Activated CD8-positive, alpha-beta memory T cell treated with anti-CD3 and anti-CD28 coated beads, Interleukin-2, amount 10 ng/mL, durations not matched to agents 7 days and 5 days (primary cell): ENCODE measurements around the gene SYNGR2. TPM values are rescaled to one million over a fixed set of nuclear protein-coding genes. Genes with fewer than 3 reads are reported as not detected.

Experiments used
- ATAC-seq: fragments of 150-1000 bp; cut with Tn5 transposase; one replicate; pipeline ENCODE4 v1.10.0; 2021; ENCODE audit warnings: moderate library complexity
- CTCF ChIA-PET: fragments of 350-600 bp; sonication (Branson Sonifier 250); formaldehyde crosslinking; loops from one replicate; lab custom pipeline; 2021; ENCODE audit warnings: antibody characterized with exemption; lab: Charles Lee
- DNase-seq: peaks from one replicate; pipeline ENCODE4 v3.0.0-alpha.2; 2020
- H3K27ac Mint-ChIP-seq: one replicate; pipeline ENCODE4 v1.8.0; 2021; ENCODE audit warnings: mild to moderate bottlenecking, mixed read lengths
- H3K27me3 Mint-ChIP-seq: one replicate; pipeline ENCODE4 v1.8.0; 2021; ENCODE audit warnings: mixed read lengths
- H3K36me3 Mint-ChIP-seq: one replicate; pipeline ENCODE4 v1.8.0; 2021; ENCODE audit warnings: mild to moderate bottlenecking, mixed read lengths
- H3K4me1 Mint-ChIP-seq: one replicate; pipeline ENCODE4 v1.8.0; 2021; ENCODE audit warnings: mixed read lengths
- H3K4me3 Mint-ChIP-seq: one replicate; pipeline ENCODE4 v1.8.0; 2021; ENCODE audit warnings: mild to moderate bottlenecking, moderate library complexity, mixed read lengths
- H3K9me3 Mint-ChIP-seq: one replicate; pipeline ENCODE4 v1.8.0; 2022; ENCODE audit warnings: low read depth, mixed read lengths
- total RNA-seq, 2 experiments: library from RNA; stranded (reverse); gene quantifications; one replicate each; pipeline ENCODE4 v1.2.3, GENCODE V29; 2021

Gene SYNGR2
- total RNA-seq, 2 experiments from 2014 or later, result 41.2 to 80.3 TPM

DNA sequence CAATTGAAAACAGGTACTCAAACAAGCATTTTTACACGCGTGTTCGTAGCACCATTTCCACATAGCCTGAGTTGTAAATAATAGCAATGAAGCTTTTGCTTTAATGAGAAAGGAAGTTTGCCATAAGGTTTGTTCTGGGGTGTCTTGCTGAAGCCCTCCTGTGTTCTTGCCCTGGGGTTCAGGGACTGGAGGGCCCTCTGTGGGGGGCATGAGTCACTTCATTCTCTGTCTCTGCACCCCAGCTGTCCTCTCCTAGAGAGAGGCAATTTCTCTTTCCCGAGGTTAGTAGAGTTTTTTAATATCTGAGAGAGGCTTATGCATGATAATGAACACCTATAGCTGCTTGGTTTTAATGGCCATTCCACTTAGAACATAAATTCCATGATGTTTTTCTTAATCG lies 28.3 kb downstream of the SYNGR2 start:
- Mint-ChIP-seq H3K27ac (no peak overlapping the region), H3K9me3 (no peaks in the 10 kb centered on the region), H3K4me1 (peaks cover 16% of the 10 kb centered on the region), H3K27me3 (no peaks in the 10 kb centered on the region), H3K4me3 (no peak overlapping the region), H3K36me3 (peaks cover 22% of the 10 kb centered on the region)
- DNase-seq (no peak), ATAC-seq (no peak)
- CTCF ChIA-PET, result interaction anchor here (1.2 kb wide), 1 partner anchor 9 kb away, joined by 4 read pairs; no protein-coding TSS in a partner anchor

GRCh38 chr17:78197147-78197832 lies 28.9 kb downstream of the SYNGR2 start:
- Mint-ChIP-seq H3K36me3 (peaks cover 22% of the 10 kb centered on the region), H3K9me3 (no peaks in the 10 kb centered on the region), H3K4me1 (peaks cover 16% of the 10 kb centered on the region), H3K27me3 (no peaks in the 10 kb centered on the region), H3K4me3 (no peak overlapping the region), H3K27ac (peak overlapping the region; percentile 63)
- no peak for DNase-seq
- ATAC-seq, result no peak
- CTCF ChIA-PET, result interaction anchor here (1.2 kb wide), 1 partner anchor 9 kb away, joined by 4 read pairs; no protein-coding TSS in a partner anchor

GRCh38 chr17:78200451-78200850 lies 32.1 kb downstream of the SYNGR2 start:
- Mint-ChIP-seq H3K4me3 (no peak overlapping the region), H3K9me3 (no peaks in the 10 kb centered on the region), H3K27me3 (no peaks in the 10 kb centered on the region), H3K4me1 (peaks cover 16% of the 10 kb centered on the region), H3K36me3 (peaks cover 16% of the 10 kb centered on the region), H3K27ac (no peak overlapping the region)
- no peak for DNase-seq
- no peak for ATAC-seq
- CTCF ChIA-PET, result interaction anchor here (0.7 to 0.8 kb wide), 2 partner anchors 15 to 115 kb away, joined by 3 read pairs; no protein-coding TSS in a partner anchor

- no peak overlapping the region for H3K4me3 Mint-ChIP-seq
- no peaks in the 10 kb centered on the region for H3K9me3 Mint-ChIP-seq
- H3K27ac Mint-ChIP-seq, result no peak overlapping the region
- CTCF ChIA-PET, result interaction anchor here (0.7 to 1.2 kb wide), 4 partner anchors 24 to 189 kb away, joined by 3 to 5 read pairs (median 4); no protein-coding TSS in a partner anchor
- H3K4me1 Mint-ChIP-seq, result peaks cover 13% of the 10 kb centered on the region
- ATAC-seq (no peak), DNase-seq (no peak)
- no peaks in the 10 kb centered on the region for H3K27me3 Mint-ChIP-seq
- H3K36me3 Mint-ChIP-seq, result peaks cover 6% of the 10 kb centered on the region
Measured at GRCh38 chr17:78202666-78203065, 34.3 kb downstream of the SYNGR2 start.

GRCh38 chr17:78204387-78205123 lies 36.2 kb downstream of the SYNGR2 start:
- Mint-ChIP-seq H3K36me3 (peaks cover 2% of the 10 kb centered on the region), H3K4me3 (no peak overlapping the region), H3K9me3 (no peaks in the 10 kb centered on the region), H3K4me1 (peaks cover 2% of the 10 kb centered on the region), H3K27me3 (no peaks in the 10 kb centered on the region), H3K27ac (no peak overlapping the region)
- CTCF ChIA-PET, result interaction anchor here (0.6 kb wide), 1 partner anchor 12 kb away, joined by 3 read pairs; no protein-coding TSS in a partner anchor
- no peak for ATAC-seq
- no peak for DNase-seq

DNA sequence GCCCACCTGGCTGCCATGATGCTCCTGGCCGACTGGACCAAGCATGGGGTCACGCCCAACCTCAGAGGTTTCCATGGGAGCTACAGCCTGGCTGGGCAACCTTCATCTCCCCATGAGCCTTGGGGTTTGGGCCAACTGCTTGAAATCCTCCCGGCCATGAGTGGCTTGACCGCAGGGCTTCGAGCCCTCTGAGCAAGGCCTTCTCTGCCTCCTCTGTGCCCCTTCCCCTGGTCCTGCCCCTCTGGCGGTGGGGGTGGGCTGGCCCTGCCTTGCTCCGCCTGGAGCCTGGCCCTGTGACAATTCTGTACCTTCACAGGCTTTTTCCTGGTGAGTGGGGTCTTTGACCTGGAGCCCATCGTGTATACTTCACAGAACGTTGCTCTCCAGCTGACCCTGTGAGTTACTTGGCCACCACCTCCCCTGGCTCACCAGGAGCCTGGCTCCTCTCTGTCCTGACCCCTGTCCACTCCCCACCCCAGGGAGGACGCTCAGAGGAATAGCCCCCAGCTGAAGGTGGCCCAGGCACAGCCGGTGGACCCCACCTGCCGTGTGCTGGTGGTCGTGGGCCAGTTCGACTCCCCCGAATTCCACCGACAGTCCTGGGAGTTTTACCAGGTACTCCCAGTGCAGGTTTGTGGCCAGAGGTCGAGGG lies 36.9 kb downstream of the SYNGR2 start:
- Mint-ChIP-seq H3K4me1 (peaks cover 2% of the 10 kb centered on the region), H3K27ac (no peak overlapping the region), H3K27me3 (no peaks in the 10 kb centered on the region), H3K4me3 (no peak overlapping the region), H3K36me3 (peaks cover 2% of the 10 kb centered on the region), H3K9me3 (no peaks in the 10 kb centered on the region)
- CTCF ChIA-PET, result interaction anchor here (0.6 kb wide), 1 partner anchor 13 kb away, joined by 3 read pairs; no protein-coding TSS in a partner anchor
- ATAC-seq (no peak), DNase-seq (no peak)

- Mint-ChIP-seq H3K36me3 (peaks cover 2% of the 10 kb centered on the region), H3K4me3 (no peak overlapping the region), H3K27ac (no peak overlapping the region), H3K27me3 (no peaks in the 10 kb centered on the region), H3K9me3 (no peaks in the 10 kb centered on the region), H3K4me1 (no peaks in the 10 kb centered on the region)
- CTCF ChIA-PET, result interaction anchor here (0.7 to 1.5 kb wide), 4 partner anchors 68 to 1853 kb away, joined by 3 to 5 read pairs (median 3); partner anchors contain the start of gene PRPSAP1
- no peak for DNase-seq
- ATAC-seq, result no peak
Measured at GRCh38 chr17:78206298-78206697, 37.9 kb downstream of the SYNGR2 start.

DNA sequence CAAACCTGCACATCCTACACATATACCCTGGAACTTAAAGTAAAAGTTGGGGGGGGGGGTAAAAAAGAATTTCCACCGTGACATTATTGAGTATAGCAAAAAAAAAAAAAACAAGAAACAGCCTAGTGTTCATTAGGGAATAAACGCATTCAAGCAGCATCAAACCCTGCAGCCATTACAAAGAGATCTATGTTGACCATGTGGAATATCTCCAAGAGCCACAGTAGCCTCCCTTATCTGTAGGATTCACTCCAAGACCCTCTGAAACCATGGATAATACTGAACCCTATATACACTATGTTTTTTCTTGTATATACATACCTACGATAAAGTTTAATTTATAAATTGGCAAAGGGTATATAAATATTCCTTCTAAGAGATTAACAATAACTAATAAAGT lies 40.1 kb downstream of the SYNGR2 start:
- CTCF ChIA-PET, result interaction anchor here (0.7 kb wide), 1 partner anchor 71 kb away, joined by 3 read pairs; no protein-coding TSS in a partner anchor
- Mint-ChIP-seq H3K4me1 (no peaks in the 10 kb centered on the region), H3K4me3 (no peak overlapping the region), H3K27me3 (no peaks in the 10 kb centered on the region), H3K27ac (no peak overlapping the region), H3K9me3 (no peaks in the 10 kb centered on the region), H3K36me3 (peaks cover 2% of the 10 kb centered on the region)
- no peak for DNase-seq
- ATAC-seq, result no peak

- Mint-ChIP-seq H3K4me1 (peaks cover 5% of the 10 kb centered on the region), H3K9me3 (no peaks in the 10 kb centered on the region), H3K27me3 (no peaks in the 10 kb centered on the region), H3K36me3 (peaks cover 5% of the 10 kb centered on the region), H3K4me3 (no peak overlapping the region), H3K27ac (no peak overlapping the region)
- DNase-seq (no peak), ATAC-seq (no peak)
- CTCF ChIA-PET, result no interaction called here
Measured at GRCh38 chr17:78210111-78210510, 41.7 kb downstream of the SYNGR2 start.

DNA sequence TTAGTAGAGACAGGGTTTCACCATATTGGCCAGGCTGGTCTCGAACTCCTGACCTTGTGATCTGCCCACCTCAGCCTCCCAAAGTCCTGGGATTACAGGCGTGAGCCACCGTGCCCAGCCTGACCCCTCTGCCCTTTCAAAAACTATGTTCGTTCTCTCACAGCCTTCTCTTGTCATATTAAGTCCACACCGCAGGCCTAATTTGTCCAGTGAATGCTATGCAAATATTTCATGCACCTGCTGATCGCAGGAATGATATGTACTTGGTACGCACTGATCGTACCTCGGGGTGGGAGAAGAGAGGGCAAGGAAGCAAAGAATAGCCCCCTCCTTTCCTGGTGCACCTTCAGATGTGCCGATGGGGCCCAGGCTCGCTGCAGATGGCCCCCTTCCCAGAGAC lies 42.7 kb downstream of the SYNGR2 start:
- no peaks in the 10 kb centered on the region for H3K27me3 Mint-ChIP-seq
- H3K27ac Mint-ChIP-seq, result no peak overlapping the region
- no peaks in the 10 kb centered on the region for H3K9me3 Mint-ChIP-seq
- CTCF ChIA-PET, result interaction anchor here (0.6 to 0.7 kb wide), 2 partner anchors 40 to 50 kb away, joined by 3 to 4 read pairs; no protein-coding TSS in a partner anchor
- peaks cover 11% of the 10 kb centered on the region for H3K36me3 Mint-ChIP-seq
- DNase-seq (no peak), ATAC-seq (no peak)
- H3K4me1 Mint-ChIP-seq, result peaks cover 11% of the 10 kb centered on the region
- no peak overlapping the region for H3K4me3 Mint-ChIP-seq

DNA sequence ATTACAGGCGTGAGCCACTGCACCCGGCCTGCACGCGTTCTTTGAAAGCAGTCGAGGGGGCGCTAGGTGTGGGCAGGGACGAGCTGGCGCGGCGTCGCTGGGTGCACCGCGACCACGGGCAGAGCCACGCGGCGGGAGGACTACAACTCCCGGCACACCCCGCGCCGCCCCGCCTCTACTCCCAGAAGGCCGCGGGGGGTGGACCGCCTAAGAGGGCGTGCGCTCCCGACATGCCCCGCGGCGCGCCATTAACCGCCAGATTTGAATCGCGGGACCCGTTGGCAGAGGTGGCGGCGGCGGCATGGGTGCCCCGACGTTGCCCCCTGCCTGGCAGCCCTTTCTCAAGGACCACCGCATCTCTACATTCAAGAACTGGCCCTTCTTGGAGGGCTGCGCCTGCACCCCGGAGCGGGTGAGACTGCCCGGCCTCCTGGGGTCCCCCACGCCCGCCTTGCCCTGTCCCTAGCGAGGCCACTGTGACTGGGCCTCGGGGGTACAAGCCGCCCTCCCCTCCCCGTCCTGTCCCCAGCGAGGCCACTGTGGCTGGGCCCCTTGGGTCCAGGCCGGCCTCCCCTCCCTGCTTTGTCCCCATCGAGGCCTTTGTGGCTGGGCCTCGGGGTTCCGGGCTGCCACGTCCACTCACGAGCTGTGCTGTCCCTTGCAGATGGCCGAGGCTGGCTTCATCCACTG lies 45.8 kb downstream of the SYNGR2 start, which contains the start of gene BIRC5:
BIRC5 (plus strand) TSS at position 238 of the 690 bp plus-strand sequence; CDS start at position 302, 64 bp downstream.
- CTCF ChIA-PET, result interaction anchor here (1.0 to 1.4 kb wide), 3 partner anchors 12 to 194 kb away, joined by 3 to 4 read pairs (median 4); no protein-coding TSS in a partner anchor
- peak within 1 kb of the TSS; percentile 98 for H3K4me3 Mint-ChIP-seq

DNA sequence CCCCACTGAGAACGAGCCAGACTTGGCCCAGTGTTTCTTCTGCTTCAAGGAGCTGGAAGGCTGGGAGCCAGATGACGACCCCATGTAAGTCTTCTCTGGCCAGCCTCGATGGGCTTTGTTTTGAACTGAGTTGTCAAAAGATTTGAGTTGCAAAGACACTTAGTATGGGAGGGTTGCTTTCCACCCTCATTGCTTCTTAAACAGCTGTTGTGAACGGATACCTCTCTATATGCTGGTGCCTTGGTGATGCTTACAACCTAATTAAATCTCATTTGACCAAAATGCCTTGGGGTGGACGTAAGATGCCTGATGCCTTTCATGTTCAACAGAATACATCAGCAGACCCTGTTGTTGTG lies 46.3 kb downstream of the SYNGR2 start:
- H3K36me3 Mint-ChIP-seq, result peaks cover 27% of the 10 kb centered on the region
- H3K27ac Mint-ChIP-seq, result peak overlapping the region; percentile 93
- no peak for ATAC-seq
- CTCF ChIA-PET, result interaction anchor here (0.7 to 1.4 kb wide), 2 partner anchors 36 to 38 kb away, joined by 3 read pairs; no protein-coding TSS in a partner anchor
- H3K9me3 Mint-ChIP-seq, result no peaks in the 10 kb centered on the region
- no peaks in the 10 kb centered on the region for H3K27me3 Mint-ChIP-seq
- peaks cover 17% of the 10 kb centered on the region for H3K4me1 Mint-ChIP-seq
- peak overlapping the region; percentile 98 for H3K4me3 Mint-ChIP-seq
- DNase-seq, result no peak

More for the DNA sequence above, 45.8 kb downstream of the SYNGR2 start, which contains the start of gene BIRC5:
- Mint-ChIP-seq H3K27ac (peak within 1 kb of the TSS; percentile 93), H3K36me3 (peaks cover 23% of the 10 kb centered on the region), H3K27me3 (no peaks in the 10 kb centered on the region), H3K4me1 (peaks cover 17% of the 10 kb centered on the region), H3K9me3 (no peaks in the 10 kb centered on the region)
- DNase-seq (peak; percentile 94), ATAC-seq (peak; percentile 100)
